Progenitor cell of endocrine pancreas (in vitro differentiated cells): ENCODE measurements around the gene CUZD1. TPM values are rescaled to one million over a fixed set of nuclear protein-coding genes. Genes with fewer than 3 reads are reported as not detected.
"Not testable (repeated sequence)": the region's sequence is repeated elsewhere in the genome, so short reads cannot be mapped to it uniquely, and the experiment has no call there.

ENCODE experiments used
- DNase-seq: peaks from one replicate; pipeline ENCODE4 v3.0.0; 2021; ENCODE audit warnings: low spot score; ENCODE audit not compliant: unreplicated experiment
- H3K27ac Mint-ChIP-seq: 2 replicates; pipeline ENCODE4 v1.8.0; 2021; ENCODE audit warnings: mild to moderate bottlenecking, moderate library complexity, mixed read lengths
- H3K27me3 Mint-ChIP-seq: 2 replicates; pipeline ENCODE4 v1.8.0; 2021; ENCODE audit warnings: mixed read lengths
- H3K36me3 Mint-ChIP-seq: 2 replicates; pipeline ENCODE4 v1.8.0; 2022; ENCODE audit warnings: mixed read lengths; ENCODE audit not compliant: insufficient read depth
- H3K4me1 Mint-ChIP-seq: 2 replicates; pipeline ENCODE4 v1.8.0; 2021; ENCODE audit warnings: low read depth, mixed read lengths
- H3K4me3 Mint-ChIP-seq: 2 replicates; pipeline ENCODE4 v1.8.0; 2021; ENCODE audit warnings: low read depth, mild to moderate bottlenecking, moderate library complexity, mixed read lengths
- H3K9me3 Mint-ChIP-seq: 2 replicates; pipeline ENCODE4 v1.8.0; 2021; ENCODE audit warnings: low read depth, mixed read lengths
- CTCF ChIP-seq: fragments of 200-600 bp; sonication (generic); IDR thresholded peaks from one replicate; pipeline ENCODE4 v1.5.0; 2021; ENCODE audit warnings: antibody characterized with exemption, mild to moderate bottlenecking; ENCODE audit not compliant: unreplicated experiment
- total RNA-seq: library from RNA; stranded (reverse); gene quantifications from 2 replicates; pipeline ENCODE4 v1.2.1, GENCODE V29; 2021

Gene CUZD1
- total RNA-seq, 1 donor from 2014 or later = not detected

GRCh38 chr10:122859527-122859926 lies 13.9 kb upstream of the CUZD1 start:
- H3K36me3 Mint-ChIP-seq = no peaks in the 10 kb centered on the region
- no peak overlapping the region for H3K4me3 Mint-ChIP-seq
- no peaks in the 10 kb centered on the region for H3K4me1 Mint-ChIP-seq
- no peaks in the 10 kb centered on the region for H3K9me3 Mint-ChIP-seq
- DNase-seq = no peak
- H3K27me3 Mint-ChIP-seq = peaks cover 11% of the 10 kb centered on the region
- no peak overlapping the region for H3K27ac Mint-ChIP-seq
- TF ChIP-seq CTCF = no peak

GRCh38 chr10:122858042-122858441 lies 12.4 kb upstream of the CUZD1 start:
- not testable (repeated sequence) for H3K36me3 Mint-ChIP-seq, H3K27ac Mint-ChIP-seq, H3K9me3 Mint-ChIP-seq, H3K4me1 Mint-ChIP-seq, DNase-seq, H3K4me3 Mint-ChIP-seq
- peaks cover 14% of the 10 kb centered on the region for H3K27me3 Mint-ChIP-seq

DNA sequence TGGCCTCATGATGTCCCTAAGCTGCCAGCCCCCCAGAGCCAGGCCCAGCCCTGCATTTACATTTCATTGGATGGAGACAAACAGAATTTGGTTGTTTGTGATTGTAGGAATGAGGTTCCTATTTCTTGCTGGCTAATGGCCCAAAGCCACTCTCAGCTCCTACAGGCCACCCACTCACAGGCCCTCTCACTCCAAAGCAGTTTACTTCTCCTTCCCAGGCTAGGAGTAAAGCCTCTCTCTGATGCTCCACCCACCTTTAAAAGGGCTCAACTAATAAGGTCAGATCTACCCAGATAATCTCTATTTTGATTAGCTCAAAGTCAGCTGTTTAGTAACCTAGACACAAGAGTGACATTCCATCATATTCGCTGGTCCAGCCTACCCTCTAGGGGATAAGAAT lies 11.2 kb upstream of the CUZD1 start:
- Mint-ChIP-seq H3K9me3 (no peaks in the 10 kb centered on the region), H3K36me3 (no peaks in the 10 kb centered on the region), H3K27me3 (peaks cover 14% of the 10 kb centered on the region), H3K4me1 (no peaks in the 10 kb centered on the region), H3K27ac (no peak overlapping the region), H3K4me3 (no peak overlapping the region)
- TF ChIP-seq CTCF = no peak
- DNase-seq = no peak

GRCh38 chr10:122855745-122856144 lies 10.1 kb upstream of the CUZD1 start:
- Mint-ChIP-seq H3K4me3 (no peak overlapping the region), H3K36me3 (no peaks in the 10 kb centered on the region)
- TF ChIP-seq CTCF = no peak

GRCh38 chr10:122854648-122855047 lies 9.0 kb upstream of the CUZD1 start:
- TF ChIP-seq CTCF = no peak
- H3K4me1 Mint-ChIP-seq = peaks cover 5% of the 10 kb centered on the region
- H3K36me3 Mint-ChIP-seq = no peaks in the 10 kb centered on the region
- H3K27me3 Mint-ChIP-seq = peaks cover 14% of the 10 kb centered on the region
- DNase-seq = no peak
- no peak overlapping the region for H3K4me3 Mint-ChIP-seq
- no peak overlapping the region for H3K27ac Mint-ChIP-seq
- no peaks in the 10 kb centered on the region for H3K9me3 Mint-ChIP-seq

More at GRCh38 chr10:122855745-122856144, 10.1 kb upstream of the CUZD1 start:
- peaks cover 4% of the 10 kb centered on the region for H3K4me1 Mint-ChIP-seq
- H3K9me3 Mint-ChIP-seq = no peaks in the 10 kb centered on the region
- H3K27ac Mint-ChIP-seq = no peak overlapping the region
- DNase-seq = no peak
- H3K27me3 Mint-ChIP-seq = peaks cover 14% of the 10 kb centered on the region

GRCh38 chr10:122853665-122854313 lies 8.1 kb upstream of the CUZD1 start:
- no peak for DNase-seq

More at GRCh38 chr10:122853665-122854313, 8.1 kb upstream of the CUZD1 start:
- Mint-ChIP-seq H3K9me3 (no peaks in the 10 kb centered on the region), H3K4me1 (peaks cover 5% of the 10 kb centered on the region), H3K27me3 (peaks cover 14% of the 10 kb centered on the region), H3K36me3 (no peaks in the 10 kb centered on the region), H3K4me3 (no peak overlapping the region), H3K27ac (no peak overlapping the region)
- TF ChIP-seq CTCF = no peak
